Measurements from ENCODE around the gene PRAC2. TPM values are rescaled to one million over a fixed set of nuclear protein-coding genes. Genes with fewer than 3 reads are reported as not detected.

PRAC2 gene
- total RNA-seq, 1 donor, result not detected

DNA sequence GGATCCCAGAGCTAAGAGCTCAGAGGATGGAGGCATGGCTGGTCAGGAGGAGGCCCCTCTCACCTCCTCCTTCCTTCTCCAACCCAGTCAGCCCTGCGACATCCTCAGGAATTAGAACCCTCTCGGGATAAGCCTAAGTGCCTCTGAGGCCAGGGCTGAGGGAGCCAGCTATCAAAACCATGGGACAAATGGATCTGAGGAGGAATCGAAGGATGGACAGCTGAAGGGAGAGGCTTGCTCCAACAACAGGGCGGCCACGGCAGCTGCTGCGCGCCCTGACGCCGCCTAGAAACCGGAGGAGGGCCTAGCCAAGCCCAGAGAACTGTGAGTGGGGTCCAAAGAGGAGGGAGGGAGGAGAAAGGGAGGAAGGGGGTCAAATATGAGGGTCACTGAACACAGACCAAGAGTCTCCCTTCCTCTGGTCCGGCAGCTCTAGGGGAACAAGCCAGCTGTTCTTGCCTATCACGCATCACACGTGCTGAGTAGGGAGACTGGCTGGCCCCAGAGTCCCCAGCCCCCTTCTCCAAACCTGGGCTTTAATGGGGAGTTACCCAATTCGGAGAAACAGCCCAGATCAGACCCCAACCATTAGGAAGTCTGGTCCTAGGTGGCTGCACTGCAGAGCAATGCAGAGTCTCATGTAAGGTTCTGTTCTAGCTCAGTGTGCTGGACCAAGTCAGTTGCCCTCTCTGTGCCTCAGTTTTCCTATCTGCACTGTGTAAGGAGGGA is 11.5 kb downstream of the PRAC2 start:
- Histone ChIP-seq H3K4me1 (ENCODE audit: insufficient read depth, low read length) (no peaks in the 10 kb centered on the region), H3K4me3 (ENCODE audit: insufficient read depth, low read length) (no peak overlapping the region), H3K9me3 (ENCODE audit: low read depth, low read length) (no peaks in the 10 kb centered on the region), H3K27ac (ENCODE audit: low read depth, low read length) (no peak overlapping the region), H3K36me3 (ENCODE audit: insufficient read depth, low read length) (no peaks in the 10 kb centered on the region), H4K20me1 (ENCODE audit: insufficient read depth, low read length) (no peaks in the 10 kb centered on the region), H3K79me2 (ENCODE audit: insufficient read depth, low read length) (no peaks in the 10 kb centered on the region), H2AFZ (ENCODE audit: low read length) (no peak overlapping the region), H3K27me3 (ENCODE audit: insufficient read depth, low read length) (peaks cover 93% of the 10 kb centered on the region), H3K4me2 (ENCODE audit: insufficient read depth, low read length) (no peak overlapping the region)
- DNase-seq (ENCODE audit: insufficient read length, low spot score, missing footprints), result peak; percentile 59
- TF ChIP-seq, protein P1, sequence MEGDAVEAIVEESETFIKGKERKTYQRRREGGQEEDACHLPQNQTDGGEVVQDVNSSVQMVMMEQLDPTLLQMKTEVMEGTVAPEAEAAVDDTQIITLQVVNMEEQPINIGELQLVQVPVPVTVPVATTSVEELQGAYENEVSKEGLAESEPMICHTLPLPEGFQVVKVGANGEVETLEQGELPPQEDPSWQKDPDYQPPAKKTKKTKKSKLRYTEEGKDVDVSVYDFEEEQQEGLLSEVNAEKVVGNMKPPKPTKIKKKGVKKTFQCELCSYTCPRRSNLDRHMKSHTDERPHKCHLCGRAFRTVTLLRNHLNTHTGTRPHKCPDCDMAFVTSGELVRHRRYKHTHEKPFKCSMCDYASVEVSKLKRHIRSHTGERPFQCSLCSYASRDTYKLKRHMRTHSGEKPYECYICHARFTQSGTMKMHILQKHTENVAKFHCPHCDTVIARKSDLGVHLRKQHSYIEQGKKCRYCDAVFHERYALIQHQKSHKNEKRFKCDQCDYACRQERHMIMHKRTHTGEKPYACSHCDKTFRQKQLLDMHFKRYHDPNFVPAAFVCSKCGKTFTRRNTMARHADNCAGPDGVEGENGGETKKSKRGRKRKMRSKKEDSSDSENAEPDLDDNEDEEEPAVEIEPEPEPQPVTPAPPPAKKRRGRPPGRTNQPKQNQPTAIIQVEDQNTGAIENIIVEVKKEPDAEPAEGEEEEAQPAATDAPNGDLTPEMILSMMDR (IDR thresholded peaks at IDR 0.05; ENCODE audit: extremely low read depth, low read depth, low read length), result no peak

DNA sequence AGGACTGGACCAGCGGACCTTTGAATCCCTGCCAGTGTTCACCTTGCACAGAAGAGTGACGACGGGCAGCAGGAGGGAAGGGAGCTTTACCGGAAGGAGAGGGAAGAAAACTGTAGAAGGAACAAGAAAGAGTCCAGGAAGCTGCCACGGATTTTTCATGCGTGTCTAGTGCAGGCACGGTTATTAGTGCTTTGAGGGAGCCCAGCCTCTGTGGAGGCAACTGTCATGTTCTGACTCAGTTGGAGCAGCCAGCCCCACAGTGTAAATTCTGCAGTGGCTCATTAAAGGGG is 12.0 kb downstream of the PRAC2 start:
- Histone ChIP-seq H3K4me1 (ENCODE audit: insufficient read depth, low read length) (no peaks in the 10 kb centered on the region), H3K79me2 (ENCODE audit: insufficient read depth, low read length) (no peaks in the 10 kb centered on the region), H3K4me3 (ENCODE audit: insufficient read depth, low read length) (no peak overlapping the region), H3K27ac (ENCODE audit: low read depth, low read length) (no peak overlapping the region), H3K4me2 (ENCODE audit: insufficient read depth, low read length) (no peak overlapping the region), H2AFZ (ENCODE audit: low read length) (no peak overlapping the region), H3K27me3 (ENCODE audit: insufficient read depth, low read length) (peaks cover 93% of the 10 kb centered on the region), H3K36me3 (ENCODE audit: insufficient read depth, low read length) (no peaks in the 10 kb centered on the region), H4K20me1 (ENCODE audit: insufficient read depth, low read length) (no peaks in the 10 kb centered on the region), H3K9me3 (ENCODE audit: low read depth, low read length) (no peaks in the 10 kb centered on the region)
- TF ChIP-seq, protein P1 (IDR thresholded peaks at IDR 0.05; ENCODE audit: extremely low read depth, low read depth, low read length), result no peak
- DNase-seq (ENCODE audit: insufficient read length, low spot score, missing footprints), result no peak

DNA sequence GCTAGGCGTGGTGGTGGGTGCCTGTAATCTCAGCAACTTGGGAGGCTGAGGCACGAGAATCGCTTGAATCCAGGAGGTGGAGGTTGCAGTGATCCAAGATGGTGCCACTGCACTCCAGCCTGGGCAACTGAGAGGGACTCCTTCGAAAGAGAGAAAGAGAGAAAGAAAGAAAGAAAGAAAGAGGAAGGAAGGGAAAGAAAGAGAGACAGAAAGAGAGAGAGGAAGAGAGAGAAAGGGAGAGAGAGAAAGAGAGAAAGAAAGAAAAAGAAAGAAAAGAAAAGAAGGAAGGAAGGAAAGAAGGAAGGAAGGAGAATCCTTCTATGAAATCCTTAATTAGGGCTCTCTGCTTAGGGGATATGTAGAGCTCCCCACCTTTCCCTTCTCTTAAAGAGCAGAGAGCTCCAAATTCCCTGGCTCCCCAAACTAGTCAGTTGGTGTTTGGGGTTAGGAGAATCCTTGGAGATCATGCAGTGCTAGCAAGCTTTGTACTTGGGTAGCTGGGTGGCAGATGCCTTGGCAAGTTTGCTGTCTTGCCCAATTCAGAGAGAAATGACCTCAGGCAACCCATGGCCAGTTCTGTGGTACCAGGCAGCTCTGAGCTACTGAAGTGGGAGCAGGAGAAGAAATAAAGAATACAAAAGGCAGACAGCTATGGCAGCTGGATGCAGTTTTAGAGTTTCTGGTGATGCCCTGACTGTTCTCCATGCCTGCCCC is 14.5 kb downstream of the PRAC2 start:
- no peaks in the 10 kb centered on the region for H3K4me1 ChIP-seq (ENCODE audit: insufficient read depth, low read length)
- no peak overlapping the region for H3K4me2 ChIP-seq (ENCODE audit: insufficient read depth, low read length)
- no peaks in the 10 kb centered on the region for H3K79me2 ChIP-seq (ENCODE audit: insufficient read depth, low read length)
- TF ChIP-seq, protein P1 (IDR thresholded peaks at IDR 0.05; ENCODE audit: extremely low read depth, low read depth, low read length), result no peak
- H3K9me3 ChIP-seq (ENCODE audit: low read depth, low read length), result no peaks in the 10 kb centered on the region
- H3K27me3 ChIP-seq (ENCODE audit: insufficient read depth, low read length), result peaks cover 94% of the 10 kb centered on the region
- DNase-seq (ENCODE audit: insufficient read length, low spot score, missing footprints), result peak; percentile 39
- no peak overlapping the region for H3K4me3 ChIP-seq (ENCODE audit: insufficient read depth, low read length)
- H4K20me1 ChIP-seq (ENCODE audit: insufficient read depth, low read length), result no peaks in the 10 kb centered on the region
- no peak overlapping the region for H2AFZ ChIP-seq (ENCODE audit: low read length)
- H3K27ac ChIP-seq (ENCODE audit: low read depth, low read length), result no peak overlapping the region
- no peaks in the 10 kb centered on the region for H3K36me3 ChIP-seq (ENCODE audit: insufficient read depth, low read length)

DNA sequence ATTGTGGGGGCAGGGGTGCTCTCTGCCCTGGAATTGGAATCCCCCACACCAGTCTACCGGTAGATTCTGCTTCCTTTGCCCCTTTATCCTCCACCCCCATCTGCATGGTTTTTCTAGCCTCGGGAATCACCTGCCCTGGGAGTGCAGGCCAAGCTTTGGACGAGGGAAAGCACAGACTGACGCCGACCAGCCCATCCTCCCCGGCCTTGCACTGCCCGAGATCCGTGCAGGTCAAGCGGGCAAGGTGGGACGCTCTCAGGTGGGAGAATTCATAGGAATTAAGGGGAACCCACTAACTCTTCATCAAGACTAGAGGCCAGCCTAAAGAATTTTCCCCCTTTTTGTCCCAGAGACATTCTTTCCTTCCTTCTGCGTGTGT is 15.4 kb downstream of the PRAC2 start:
- H3K79me2 ChIP-seq (ENCODE audit: insufficient read depth, low read length), result no peaks in the 10 kb centered on the region
- peak; percentile 30 for DNase-seq (ENCODE audit: insufficient read length, low spot score, missing footprints)
- TF ChIP-seq, protein P1 (IDR thresholded peaks at IDR 0.05; ENCODE audit: extremely low read depth, low read depth, low read length), result no peak
- H4K20me1 ChIP-seq (ENCODE audit: insufficient read depth, low read length), result no peaks in the 10 kb centered on the region
- H2AFZ ChIP-seq (ENCODE audit: low read length), result no peak overlapping the region
- H3K4me3 ChIP-seq (ENCODE audit: insufficient read depth, low read length), result no peak overlapping the region
- peaks cover 93% of the 10 kb centered on the region for H3K27me3 ChIP-seq (ENCODE audit: insufficient read depth, low read length)
- H3K36me3 ChIP-seq (ENCODE audit: insufficient read depth, low read length), result no peaks in the 10 kb centered on the region
- H3K4me2 ChIP-seq (ENCODE audit: insufficient read depth, low read length), result no peak overlapping the region
- H3K27ac ChIP-seq (ENCODE audit: low read depth, low read length), result no peak overlapping the region
- H3K9me3 ChIP-seq (ENCODE audit: low read depth, low read length), result no peaks in the 10 kb centered on the region
- H3K4me1 ChIP-seq (ENCODE audit: insufficient read depth, low read length), result no peaks in the 10 kb centered on the region

Data from osteoblast (primary cell).